ENCODE measurements around the gene GDPD4.
"Not testable (repeated sequence)": the region's sequence is repeated elsewhere in the genome, so short reads cannot be mapped to it uniquely, and the experiment has no call there.

Gene GDPD4

GRCh38 chr11:77310721-77311120 is 9.2 kb upstream of the GDPD4 start:
- TF ChIP-seq POLR2A (IDR thresholded peaks at IDR 0.05; ENCODE audit: low read depth, low read length): no peak
- FAIRE-seq (no peak), DNase-seq (ENCODE audit: insufficient read length, low spot score) (no peak)

- DNase-seq (ENCODE audit: insufficient read length, low spot score) (no peak), FAIRE-seq (no peak)
- no peak for TF ChIP-seq POLR2A (IDR thresholded peaks at IDR 0.05; ENCODE audit: low read depth, low read length)
Observed at GRCh38 chr11:77309401-77310085, 8.1 kb upstream of the GDPD4 start.

GRCh38 chr11:77308838-77309237 is 7.4 kb upstream of the GDPD4 start:
- FAIRE-seq (no peak), DNase-seq (ENCODE audit: insufficient read length, low spot score) (no peak)
- no peak for TF ChIP-seq POLR2A (IDR thresholded peaks at IDR 0.05; ENCODE audit: low read depth, low read length)

- no peak for TF ChIP-seq POLR2A (IDR thresholded peaks at IDR 0.05; ENCODE audit: low read depth, low read length)
- FAIRE-seq: no peak
- no peak for DNase-seq (ENCODE audit: insufficient read length, low spot score)
Observed at GRCh38 chr11:77303328-77303727, 1.8 kb upstream of the GDPD4 start.

- no peak for FAIRE-seq
- TF ChIP-seq POLR2A (IDR thresholded peaks at IDR 0.05; ENCODE audit: low read depth, low read length): no peak
- no peak for DNase-seq (ENCODE audit: insufficient read length, low spot score)
Observed at GRCh38 chr11:77302752-77303151, 1.3 kb upstream of the GDPD4 start.

- FAIRE-seq (no peak), DNase-seq (ENCODE audit: insufficient read length, low spot score) (no peak)
Observed at GRCh38 chr11:77300695-77301094, 791 bp downstream of the GDPD4 start.

GRCh38 chr11:77300028-77300427 is 1.5 kb downstream of the GDPD4 start:
- not testable (repeated sequence) for DNase-seq (ENCODE audit: insufficient read length, low spot score); FAIRE-seq

More at GRCh38 chr11:77300695-77301094, 791 bp downstream of the GDPD4 start:
- TF ChIP-seq POLR2A (IDR thresholded peaks at IDR 0.05; ENCODE audit: low read depth, low read length): no peak

GRCh38 chr11:77299528-77299993 is 1.9 kb downstream of the GDPD4 start:
- DNase-seq (ENCODE audit: insufficient read length, low spot score) (no peak), FAIRE-seq (no peak)
- no peak for TF ChIP-seq POLR2A (IDR thresholded peaks at IDR 0.05; ENCODE audit: low read depth, low read length)

- DNase-seq (ENCODE audit: insufficient read length, low spot score) (no peak), FAIRE-seq (no peak)
- TF ChIP-seq POLR2A (IDR thresholded peaks at IDR 0.05; ENCODE audit: low read depth, low read length): no peak
Observed at GRCh38 chr11:77294040-77294439, 7.4 kb downstream of the GDPD4 start.

GRCh38 chr11:77289737-77290136 is 11.7 kb downstream of the GDPD4 start:
- no peak for DNase-seq (ENCODE audit: insufficient read length, low spot score)
- no peak for TF ChIP-seq POLR2A (IDR thresholded peaks at IDR 0.05; ENCODE audit: low read depth, low read length)
- FAIRE-seq: no peak

- TF ChIP-seq POLR2A (IDR thresholded peaks at IDR 0.05; ENCODE audit: low read depth, low read length): no peak
- DNase-seq (ENCODE audit: insufficient read length, low spot score) (peak; percentile 44), FAIRE-seq (peak; percentile 91)
Observed at GRCh38 chr11:77287615-77288273, 13.7 kb downstream of the GDPD4 start.

- no peak for TF ChIP-seq POLR2A (IDR thresholded peaks at IDR 0.05; ENCODE audit: low read depth, low read length)
- no peak for DNase-seq (ENCODE audit: insufficient read length, low spot score)
- FAIRE-seq: no peak
Observed at GRCh38 chr11:77287136-77287535, 14.3 kb downstream of the GDPD4 start.

- TF ChIP-seq POLR2A (IDR thresholded peaks at IDR 0.05; ENCODE audit: low read depth, low read length): no peak
- DNase-seq (ENCODE audit: insufficient read length, low spot score) (no peak), FAIRE-seq (no peak)
Observed at GRCh38 chr11:77284476-77285468, 16.7 kb downstream of the GDPD4 start.

GRCh38 chr11:77283101-77283500 is 18.4 kb downstream of the GDPD4 start:
- FAIRE-seq (no peak), DNase-seq (ENCODE audit: insufficient read length, low spot score) (no peak)
- TF ChIP-seq POLR2A (IDR thresholded peaks at IDR 0.05; ENCODE audit: low read depth, low read length): no peak
